NOMO-1 treated with DMSO at 0.1 percent for 48 hours (cell line): ENCODE measurements around the gene GID8.
"Not testable (repeated sequence)": the region's sequence is repeated elsewhere in the genome, so short reads cannot be mapped to it uniquely, and the experiment has no call there.

Experiments used
- DNase-seq: peaks from one replicate; lab custom pipeline; 2025; ENCODE audit not compliant: unreplicated experiment; lab: John Stamatoyannopoulos, UW

Gene GID8

DNA sequence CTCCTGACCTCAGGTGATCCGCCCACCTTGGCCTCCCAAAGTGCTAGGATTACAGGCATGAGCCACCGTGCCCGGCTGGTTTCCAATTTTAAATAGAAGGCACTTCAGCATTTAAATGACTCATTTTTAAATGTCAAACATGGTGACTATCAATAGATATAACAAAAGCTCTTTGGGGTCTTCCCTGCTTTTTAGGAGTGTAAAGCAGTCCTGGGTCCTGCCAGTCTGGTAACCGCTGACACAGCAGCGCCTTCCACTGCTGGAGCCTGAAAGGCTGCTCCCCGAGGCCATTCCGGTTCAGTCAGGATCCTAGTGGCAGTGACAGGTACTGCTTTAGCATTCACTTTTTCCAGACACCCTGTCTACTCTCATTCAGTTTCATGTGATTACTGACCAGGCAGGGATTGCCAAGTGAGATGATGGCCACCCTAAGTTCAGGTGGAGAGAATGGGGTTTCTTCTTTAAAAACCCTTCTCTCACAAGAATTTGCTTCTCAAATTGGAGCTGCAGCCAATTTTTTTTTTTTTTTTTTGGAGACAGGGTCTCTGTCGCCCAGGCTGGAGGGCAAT lies 16.7 kb upstream of the GID8 start:
- no peak for DNase-seq

DNA sequence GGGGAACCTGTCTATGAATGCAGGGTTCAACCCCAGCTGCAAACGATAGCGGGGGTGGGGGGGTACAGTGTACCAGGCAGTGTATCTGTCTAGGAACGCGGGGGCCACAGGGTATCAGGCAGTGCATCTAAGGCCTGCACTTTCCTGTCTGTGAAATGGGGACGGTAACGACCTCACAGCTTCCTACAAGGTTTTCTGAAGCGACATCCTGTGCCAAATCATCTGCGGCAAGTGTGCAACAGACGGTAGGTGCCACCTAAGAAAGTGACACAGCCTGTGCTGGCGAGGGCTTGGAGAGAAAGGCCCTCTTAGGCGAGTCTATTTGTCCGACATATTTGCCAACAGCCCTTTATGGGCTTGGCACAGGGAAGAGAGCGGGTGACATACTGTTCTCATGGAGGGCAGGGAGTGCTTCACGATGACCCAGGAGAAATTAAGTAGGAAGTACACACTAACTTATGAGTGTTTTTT lies 15.5 kb upstream of the GID8 start:
- DNase-seq: no peak

- not testable (repeated sequence) for DNase-seq
Observed at GRCh38 chr20:62923059-62923668, 14.8 kb upstream of the GID8 start.

- DNase-seq: no peak
Observed at GRCh38 chr20:62923669-62924441, 14.1 kb upstream of the GID8 start.

DNA sequence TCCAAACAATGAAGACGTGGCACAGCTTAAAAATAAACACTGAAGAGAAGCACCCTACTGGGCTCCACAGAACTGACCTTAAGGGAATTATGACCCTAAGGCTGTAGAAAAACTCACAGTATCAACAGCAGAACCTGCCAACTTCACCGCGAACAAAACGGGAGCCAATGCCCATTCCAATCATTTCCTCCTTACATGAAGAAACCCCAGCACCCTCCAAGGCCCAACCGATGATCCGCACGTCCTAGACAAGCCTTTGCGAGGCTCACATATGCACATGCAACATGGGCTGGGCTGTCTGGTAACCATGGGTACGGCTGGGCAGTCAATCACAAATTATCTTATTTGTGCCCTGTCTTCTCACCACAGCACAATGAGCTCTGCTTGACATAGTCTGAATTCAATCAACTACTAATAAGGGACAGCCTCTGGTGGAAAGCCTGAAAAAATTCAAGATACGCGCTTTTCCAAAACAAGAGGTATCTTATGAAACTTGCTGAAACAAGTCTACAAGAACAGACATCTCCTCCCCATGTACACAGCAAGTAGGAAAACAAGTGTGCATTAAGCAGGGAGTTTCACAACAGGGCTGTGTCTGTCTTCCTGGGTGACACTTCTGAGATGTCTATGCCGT lies 13.4 kb upstream of the GID8 start:
- DNase-seq: no peak

- no peak for DNase-seq
Observed at GRCh38 chr20:62925076-62925419, 12.9 kb upstream of the GID8 start.

DNA sequence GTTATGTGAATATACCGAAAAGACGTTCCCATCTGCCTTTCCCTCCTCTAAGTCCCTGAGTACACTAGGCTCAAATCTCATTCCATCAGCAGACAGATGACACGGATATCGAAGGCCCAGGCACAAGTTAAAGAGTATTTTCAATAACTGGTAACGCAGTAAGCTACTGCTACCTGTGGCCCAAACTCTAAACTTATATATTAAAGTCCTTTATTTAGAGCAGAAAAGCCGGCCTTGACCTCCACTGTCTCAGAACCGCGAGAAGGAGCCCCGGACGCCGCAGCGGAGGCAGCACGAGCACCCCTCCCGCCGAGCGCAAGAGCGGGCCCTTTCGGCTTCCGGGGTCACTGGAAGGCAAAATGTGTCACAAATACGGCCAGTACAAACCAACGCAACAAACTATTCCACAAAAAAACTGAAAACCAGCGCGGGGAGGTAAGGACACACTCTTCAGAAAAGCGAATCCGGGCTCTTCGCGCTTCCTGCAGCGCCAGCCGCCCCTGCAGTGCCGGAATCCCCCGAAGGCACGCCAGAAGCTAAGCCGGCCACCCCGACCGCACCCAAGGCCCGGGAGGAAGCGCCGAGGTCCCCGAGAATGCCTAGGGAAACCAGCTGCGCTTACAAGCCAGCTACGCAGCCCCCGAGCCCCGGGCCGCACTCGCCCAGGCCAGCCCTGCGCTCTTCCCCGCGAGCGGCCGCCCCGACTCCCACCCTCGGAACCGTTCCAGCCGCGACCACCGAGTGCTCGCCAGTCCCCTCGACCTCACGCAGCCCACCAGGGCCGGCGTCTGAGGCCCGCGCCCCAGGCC lies 12.3 kb upstream of the GID8 start:
- peak; percentile 10 for DNase-seq

- DNase-seq: peak; percentile 78
Observed at GRCh38 chr20:62926229-62927127, 11.5 kb upstream of the GID8 start, which contains the start of gene DIDO1. Gene DIDO1, minus strand, starts transcription at chr20:62926505.

GRCh38 chr20:62927128-62927705 lies 10.7 kb upstream of the GID8 start:
- no peak for DNase-seq

DNA sequence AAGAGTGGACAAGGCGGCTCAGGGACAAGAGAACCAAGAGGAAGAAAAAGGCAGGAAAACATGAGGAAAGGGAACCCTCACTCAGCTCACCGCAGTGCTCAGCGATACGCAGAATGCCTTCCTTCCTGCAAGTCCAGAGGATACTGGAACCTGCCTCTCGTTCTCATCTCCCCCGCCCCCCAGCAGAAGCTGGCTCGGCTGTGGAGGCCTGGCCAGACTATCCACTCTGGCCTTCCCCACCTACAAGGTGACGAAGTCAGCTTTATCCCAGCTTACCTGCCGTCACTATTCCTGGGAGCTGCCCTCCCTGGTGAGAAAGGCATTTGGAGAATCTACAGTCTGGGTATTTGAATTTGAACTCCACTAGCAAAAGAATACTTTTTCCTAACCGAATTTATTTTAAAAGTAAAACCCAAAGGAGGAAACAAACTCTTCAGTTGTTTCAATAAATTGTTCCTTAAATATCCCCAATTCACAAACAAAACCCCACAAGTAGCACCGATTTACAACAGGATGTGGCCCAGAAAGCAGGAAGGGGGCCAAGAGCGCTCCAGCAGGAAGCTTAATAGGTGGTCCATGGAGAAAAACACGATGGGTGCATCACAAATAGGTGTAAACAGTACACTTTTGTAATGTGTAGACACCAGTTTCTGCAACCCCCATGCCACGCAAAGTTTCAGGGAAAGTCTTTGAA lies 9.6 kb upstream of the GID8 start:
- DNase-seq: no peak

DNA sequence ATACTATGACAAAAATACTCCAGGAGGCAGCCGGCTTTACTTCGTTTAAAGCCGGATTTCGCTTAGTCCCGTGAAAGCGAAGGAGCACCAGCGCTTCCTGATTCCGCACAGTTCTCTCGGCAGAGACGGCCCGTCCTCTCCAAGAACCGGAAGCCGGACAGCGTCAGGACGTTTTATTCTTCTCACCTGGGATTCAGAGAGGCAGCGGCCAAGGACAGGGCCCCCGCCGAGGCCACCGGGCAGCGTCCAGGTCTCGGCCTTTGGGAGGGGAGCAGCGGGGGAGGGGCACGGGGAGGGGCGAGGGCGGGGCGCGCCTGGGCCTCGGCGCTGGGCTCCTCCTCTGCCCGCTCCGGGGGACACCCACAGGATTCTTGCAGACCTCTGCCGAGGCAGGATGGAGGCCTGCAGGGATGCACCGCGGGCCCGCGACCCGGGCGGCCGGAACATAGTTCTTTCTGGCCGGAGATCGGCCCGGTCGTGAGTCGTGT lies 8.9 kb upstream of the GID8 start:
- peak; percentile 50 for DNase-seq

DNA sequence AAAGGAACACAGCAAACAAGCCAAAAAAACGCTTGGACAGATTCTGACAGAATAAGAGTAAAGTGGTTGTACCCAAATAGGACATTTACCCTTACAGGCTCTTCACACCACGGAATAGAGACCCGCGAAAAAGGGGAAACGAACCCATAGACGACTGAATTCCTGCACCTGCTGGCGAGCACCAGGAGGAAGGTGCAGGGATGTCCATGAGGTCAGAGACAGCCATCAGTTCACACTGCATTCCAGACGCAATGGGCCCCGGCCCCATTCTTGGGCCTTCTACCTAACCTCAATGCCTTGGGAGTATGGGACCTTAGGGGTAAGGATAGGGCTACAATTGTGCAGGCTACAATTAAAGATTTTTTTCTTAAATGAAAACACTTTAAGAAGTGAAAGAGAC lies 6.5 kb upstream of the GID8 start:
- no peak for DNase-seq

- DNase-seq: no peak
Observed at GRCh38 chr20:62933966-62934365, 4.0 kb upstream of the GID8 start.

- DNase-seq: no peak
Observed at GRCh38 chr20:62935204-62935967, 2.6 kb upstream of the GID8 start.

DNA sequence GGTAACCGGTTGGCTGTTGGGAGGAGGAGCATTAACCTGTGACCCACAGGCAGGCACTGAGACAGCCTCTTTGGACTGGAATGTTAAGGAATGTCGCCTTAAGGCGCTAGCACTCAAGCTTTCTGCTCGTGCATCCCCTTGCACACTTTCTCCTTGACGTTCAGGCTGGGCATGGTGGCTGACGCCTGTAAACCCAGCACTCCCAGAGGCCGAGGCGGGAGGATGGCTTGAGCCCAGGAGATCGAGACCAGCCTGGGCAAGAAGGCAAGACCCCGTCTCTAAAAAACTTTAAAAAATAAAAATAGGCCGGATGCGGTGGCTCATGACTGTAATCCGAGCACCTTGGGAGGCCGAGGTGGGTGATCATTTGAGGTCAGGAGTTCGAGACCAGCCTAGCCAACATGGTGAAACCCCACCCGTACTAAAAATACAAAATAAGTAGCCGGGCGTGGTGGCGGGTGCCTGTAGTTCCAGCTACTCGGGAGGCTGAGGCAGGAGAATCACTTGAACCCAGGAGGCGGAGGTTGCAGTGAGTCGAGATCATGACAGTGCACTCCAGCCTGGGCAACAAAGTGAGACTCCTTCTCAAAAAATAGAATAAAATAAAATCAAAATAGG lies 1.9 kb upstream of the GID8 start:
- DNase-seq: no peak

- peak; percentile 93 for DNase-seq
Observed at GRCh38 chr20:62937268-62938104, 461 bp upstream of the GID8 start.

- DNase-seq: no peak
Observed at GRCh38 chr20:62940875-62941274, 2.9 kb downstream of the GID8 start.
